ENCODE data around the gene IL20RA. TPM values are rescaled to one million over a fixed set of nuclear protein-coding genes. Genes with fewer than 3 reads are reported as not detected.

IL20RA gene
- polyA plus RNA-seq, 1 of the 3 experiments (the other 2 are of a cell fraction): 0.10 TPM

GRCh38 chr6:137080711-137081110, 35.9 kb upstream of the IL20RA start:
- CTCF ChIA-PET: interaction anchor here (7.0 kb wide), 1 partner anchor 13 kb away, joined by 39 read pairs; no protein-coding TSS in a partner anchor

More at GRCh38 chr6:137080711-137081110, 35.9 kb upstream of the IL20RA start:
- H3K9me3 ChIP-seq: no peaks in the 10 kb centered on the region
- H3K79me2 ChIP-seq (ENCODE audit: insufficient read depth): no peaks in the 10 kb centered on the region
- H3F3A ChIP-seq (replicated peaks; ENCODE audit: insufficient read depth): no peaks in the 10 kb centered on the region
- H3K4me1 ChIP-seq (ENCODE audit: control insufficient read depth in 1 of 2, insufficient read depth in 2 of 2, low read depth in 1 of 2, low read length in 1 of 2): no peaks in the 10 kb centered on the region; a peak in 1 of 4 replicates
- no peaks in the 10 kb centered on the region for H3K36me3 ChIP-seq (replicated peaks in 1 of 2; ENCODE audit: control insufficient read depth in 1 of 2, insufficient read depth in 2 of 2, low read length in 1 of 2)
- H3K9me2 ChIP-seq: no peaks in the 10 kb centered on the region
- no peak for TF ChIP-seq REST (IDR thresholded peaks at IDR 0.05; ENCODE audit: low read depth, low read length)
- no peak for TF ChIP-seq MAX (IDR thresholded peaks at IDR 0.05; ENCODE audit: low read depth)
- TF ChIP-seq RFX5 (IDR thresholded peaks at IDR 0.05; ENCODE audit: low read length): no peak
- TF ChIP-seq TAF1 (IDR thresholded peaks at IDR 0.05; ENCODE audit: borderline replicate concordance, low read depth, low read length): no peak
- TF ChIP-seq FOXM1 (IDR thresholded peaks at IDR 0.05; ENCODE audit: low read depth): no peak
- no peak for TF ChIP-seq RXRA (IDR thresholded peaks at IDR 0.05; ENCODE audit: borderline replicate concordance, low read depth)
- no peak for TF ChIP-seq POLR2AphosphoS5 (IDR thresholded peaks at IDR 0.05; ENCODE audit: low read depth, low read length)
- no peak for TF ChIP-seq PBX3 (IDR thresholded peaks at IDR 0.05)
- TF ChIP-seq ZBTB33 (IDR thresholded peaks at IDR 0.05; ENCODE audit: borderline replicate concordance, low read depth): no peak
- no peak for TF ChIP-seq MXI1 (IDR thresholded peaks at IDR 0.05; ENCODE audit: low read depth, low read length)
- TF ChIP-seq MEF2A (IDR thresholded peaks at IDR 0.05; ENCODE audit: borderline replicate concordance, low read depth): no peak
- no peaks in the 10 kb centered on the region for H3K27me3 ChIP-seq (ENCODE audit: insufficient read depth)
- POLR2A ChIA-PET: no interaction called here
- H2AFZ ChIP-seq (ENCODE audit: low read depth): no peak overlapping the region
- 56% methylated on average over 4 of the region's 4 CpGs for WGBS (ENCODE audit: low lambda C conversion rate)
- H4K20me1 ChIP-seq (ENCODE audit: insufficient read depth): no peaks in the 10 kb centered on the region
- DNase-seq: no peak
- H3K27ac ChIP-seq (ENCODE audit: low read depth in 2 of 2, low read length in 1 of 2): no peak overlapping the region
- H3K9ac ChIP-seq: no peak overlapping the region
- H3K4me2 ChIP-seq: no peak overlapping the region
- H3K4me3 ChIP-seq (ENCODE audit: low read depth in 2 of 2, low read length in 1 of 2): no peak overlapping the region

All from SK-N-SH (cell line).